Small intestine (tissue), 7 donors: ENCODE data around the gene CTNNA3. TPM values are rescaled to one million over a fixed set of nuclear protein-coding genes. Genes with fewer than 3 reads are reported as not detected.

Experiments used
- DNase-seq, 2 donors: peaks; one replicate each; pipeline versions ENCODE4 v3.0.0 to v3.0.0-alpha.2; 2013
- FAIRE-seq: peaks from 2 replicates; lab custom pipeline; 2012; peaks lifted over from hg19 to GRCh38; lab: Jason Lieb, UNC
- H3K27ac ChIP-seq, 3 donors: one replicate each; pipeline ENCODE4 v1.5.1; 2013; ENCODE audit warnings: low read length in 2 of 3, mild to moderate bottlenecking in 2 of 3, control low read depth in 1 of 3, inconsistent platforms in 1 of 3, low read depth in 1 of 3, moderate library complexity in 1 of 3
- H3K27me3 ChIP-seq, 3 donors: one replicate each; pipeline ENCODE4 v1.6.1; 2013; ENCODE audit warnings: low read length in 3 of 3, inconsistent platforms in 1 of 3; ENCODE audit not compliant: control insufficient read depth in 3 of 3, insufficient read depth in 3 of 3
- H3K36me3 ChIP-seq, 3 donors: one replicate each; pipeline ENCODE4 v1.6.1; 2013; ENCODE audit warnings: low read length in 3 of 3, inconsistent platforms in 1 of 3, low read depth in 1 of 3, mild to moderate bottlenecking in 1 of 3, moderate library complexity in 1 of 3; ENCODE audit not compliant: control insufficient read depth in 3 of 3, insufficient read depth in 2 of 3
- H3K4me1 ChIP-seq, 3 donors: one replicate each; pipeline ENCODE4 v1.6.1; 2013; ENCODE audit warnings: low read length in 2 of 3, inconsistent platforms in 1 of 3, low read depth in 1 of 3, mild to moderate bottlenecking in 1 of 3, moderate library complexity in 1 of 3; ENCODE audit not compliant: control insufficient read depth in 3 of 3, insufficient read depth in 2 of 3
- H3K4me3 ChIP-seq, 3 donors: one replicate each; pipeline ENCODE4 v1.5.1; 2013; ENCODE audit warnings: low read length in 3 of 3, control low read depth in 1 of 3, inconsistent platforms in 1 of 3, low read depth in 1 of 3, mild to moderate bottlenecking in 1 of 3, moderate library complexity in 1 of 3
- H3K9me3 ChIP-seq, 2 donors: one replicate each; pipeline ENCODE4 v1.6.1; 2013; ENCODE audit warnings: low read depth in 1 of 2, low read length in 1 of 2; ENCODE audit not compliant: control insufficient read depth in 2 of 2, insufficient read depth in 1 of 2
- WGBS, 3 donors: extraction: QIAGEN DNeasy Blood & Tissue Kit; methylation state at CpG; one replicate each; pipeline ENCODE4 v1.1.7; 2013; 5-methylcytosine and 5-hydroxymethylcytosine counted together
- polyA plus RNA-seq, 4 donors: library from polyadenylated mRNA; stranded (reverse) in 3 of 4; unstranded in 1 of 4; fragments of 200-250 nt in 3 of 4; fragments of 120-200 nt in 1 of 4; gene quantifications; one replicate each; pipeline versions ENCODE4 v1.2.1 to v1.2.3, GENCODE V29; 2013
- donor health status: healthy with polysubstance abuse.
- donor health status: control.
- donor health status: control.
- donor health status: Bipolar disorder and iron deficiency.
- donor health status: healthy.

The CTNNA3 gene
- polyA plus RNA-seq, 4 donors, result 0.24 to 0.38 TPM; not detected in 2

GRCh38 chr10:66265398-66265797 lies 1430.6 kb downstream of the CTNNA3 start:
- WGBS, 3 donors, result 32 to 69% (median 39%) methylated on average over 1 of the region's 1 CpG
- no peak for FAIRE-seq
- DNase-seq, result no peak
- Histone ChIP-seq H3K9me3 (no peaks in the 10 kb centered on the region), H3K4me3 (no peak overlapping the region), H3K27me3 (no peaks in the 10 kb centered on the region), H3K4me1 (no peaks in the 10 kb centered on the region), H3K27ac (no peak overlapping the region), H3K36me3 (no peaks in the 10 kb centered on the region)

- H3K9me3 ChIP-seq, result no peaks in the 10 kb centered on the region
- H3K36me3 ChIP-seq, result no peaks in the 10 kb centered on the region
- FAIRE-seq, result no peak
- 77 to 82% (median 82%) methylated on average over 2 of the region's 2 CpGs for WGBS, 3 donors
- H3K4me1 ChIP-seq, result no peaks in the 10 kb centered on the region
- H3K4me3 ChIP-seq, result no peak overlapping the region
- H3K27me3 ChIP-seq, result no peaks in the 10 kb centered on the region
- DNase-seq, result no peak
- H3K27ac ChIP-seq, result no peak overlapping the region
These were observed 1436.2 kb downstream of the CTNNA3 start for GRCh38 chr10:66259836-66260235.

GRCh38 chr10:66258693-66259092 lies 1437.3 kb downstream of the CTNNA3 start:
- 87 to 92% (median 89%) methylated on average over 2 of the region's 2 CpGs for WGBS, 3 donors
- DNase-seq (no peak), FAIRE-seq (no peak)
- Histone ChIP-seq H3K4me3 (no peak overlapping the region), H3K36me3 (no peaks in the 10 kb centered on the region), H3K27me3 (no peaks in the 10 kb centered on the region), H3K9me3 (no peaks in the 10 kb centered on the region), H3K4me1 (no peaks in the 10 kb centered on the region), H3K27ac (no peak overlapping the region)

- 74 to 84% (median 81%) methylated on average over 1 of the region's 1 CpG for WGBS, 3 donors
- no peak overlapping the region for H3K4me3 ChIP-seq
- DNase-seq (no peak), FAIRE-seq (no peak)
- no peaks in the 10 kb centered on the region for H3K27me3 ChIP-seq
- no peaks in the 10 kb centered on the region for H3K4me1 ChIP-seq
- H3K27ac ChIP-seq, result no peak overlapping the region
- H3K9me3 ChIP-seq, result no peaks in the 10 kb centered on the region
- H3K36me3 ChIP-seq, result no peaks in the 10 kb centered on the region
These were observed 1438.2 kb downstream of the CTNNA3 start for GRCh38 chr10:66257801-66258200.

GRCh38 chr10:66252986-66253385 lies 1443.0 kb downstream of the CTNNA3 start:
- no peaks in the 10 kb centered on the region for H3K27me3 ChIP-seq
- no peak for FAIRE-seq
- H3K4me3 ChIP-seq, result no peak overlapping the region
- DNase-seq, result no peak
- H3K9me3 ChIP-seq, result no peaks in the 10 kb centered on the region
- no peaks in the 10 kb centered on the region for H3K36me3 ChIP-seq
- H3K4me1 ChIP-seq, result no peaks in the 10 kb centered on the region
- no peak overlapping the region for H3K27ac ChIP-seq

- no peaks in the 10 kb centered on the region for H3K36me3 ChIP-seq
- no peaks in the 10 kb centered on the region for H3K4me1 ChIP-seq
- DNase-seq (no peak), FAIRE-seq (no peak)
- H3K4me3 ChIP-seq, result no peak overlapping the region
- H3K9me3 ChIP-seq, result peaks cover 0 to 6% of the 10 kb centered on the region in 2 donors
- WGBS, 3 donors, result 86 to 95% (median 90%) methylated on average over 1 of the region's 1 CpG
- no peak overlapping the region for H3K27ac ChIP-seq
- H3K27me3 ChIP-seq, result no peaks in the 10 kb centered on the region
These were observed 1449.8 kb downstream of the CTNNA3 start for GRCh38 chr10:66246177-66246576.

GRCh38 chr10:66244953-66245352 lies 1451.0 kb downstream of the CTNNA3 start:
- WGBS, 3 donors, result 70 to 90% (median 77%) methylated on average over 4 of the region's 4 CpGs
- no peaks in the 10 kb centered on the region for H3K27me3 ChIP-seq
- no peak for DNase-seq
- no peak for FAIRE-seq
- no peak overlapping the region for H3K27ac ChIP-seq
- no peaks in the 10 kb centered on the region for H3K4me1 ChIP-seq
- H3K9me3 ChIP-seq, result peaks cover 0 to 6% of the 10 kb centered on the region in 2 donors
- no peaks in the 10 kb centered on the region for H3K36me3 ChIP-seq
- no peak overlapping the region for H3K4me3 ChIP-seq

GRCh38 chr10:66242885-66243284 lies 1453.1 kb downstream of the CTNNA3 start:
- Histone ChIP-seq H3K4me1 (no peaks in the 10 kb centered on the region), H3K27me3 (no peaks in the 10 kb centered on the region), H3K4me3 (no peak overlapping the region), H3K9me3 (peaks cover 0 to 6% of the 10 kb centered on the region in 2 donors), H3K36me3 (no peaks in the 10 kb centered on the region), H3K27ac (no peak overlapping the region)
- DNase-seq, result no peak
- 80 to 89% (median 88%) methylated on average over 1 of the region's 1 CpG for WGBS, 3 donors
- no peak for FAIRE-seq

GRCh38 chr10:66239062-66239461 lies 1456.9 kb downstream of the CTNNA3 start:
- Histone ChIP-seq H3K27me3 (no peaks in the 10 kb centered on the region), H3K4me1 (no peaks in the 10 kb centered on the region)
- peak; percentile 70 for FAIRE-seq

More at GRCh38 chr10:66239062-66239461, 1456.9 kb downstream of the CTNNA3 start:
- no peaks in the 10 kb centered on the region for H3K36me3 ChIP-seq
- H3K9me3 ChIP-seq, result no peaks in the 10 kb centered on the region
- no peak overlapping the region for H3K4me3 ChIP-seq
- no peak overlapping the region for H3K27ac ChIP-seq
- DNase-seq, result no peak
